Activated CD4-positive, alpha-beta T cell treated with anti-CD3 and anti-CD28 coated beads for 36 hours (primary cell): ENCODE data around the gene POSTN. TPM values are rescaled to one million over a fixed set of nuclear protein-coding genes. Genes with fewer than 3 reads are reported as not detected.

Source experiments
- ATAC-seq: fragments of 200-7000 bp; cut with Tn5 transposase; one replicate; pipeline ENCODE4 v1.10.0; 2021; ENCODE audit warnings: mild to moderate bottlenecking, moderate library complexity
- CTCF ChIA-PET: fragments of 350-600 bp; sonication (Branson Sonifier 250); formaldehyde crosslinking; loops from one replicate; lab custom pipeline; 2021; ENCODE audit warnings: antibody characterized with exemption; lab: Charles Lee
- POLR2A ChIA-PET: fragments of 350-600 bp; sonication (Branson Sonifier 250); formaldehyde crosslinking; loops from one replicate; lab custom pipeline; 2021; ENCODE audit warnings: antibody characterized with exemption, inconsistent platforms; lab: Charles Lee
- DNase-seq: peaks from one replicate; pipeline ENCODE4 v3.0.0-alpha.2; 2020
- H3K27ac Mint-ChIP-seq: one replicate; pipeline ENCODE4 v1.8.0; 2021; ENCODE audit warnings: mixed read lengths
- H3K27me3 Mint-ChIP-seq: one replicate; pipeline ENCODE4 v1.8.0; 2021; ENCODE audit warnings: mixed read lengths
- H3K36me3 Mint-ChIP-seq: one replicate; pipeline ENCODE4 v1.8.0; 2021; ENCODE audit warnings: low read depth, mixed read lengths
- H3K4me1 Mint-ChIP-seq: one replicate; pipeline ENCODE4 v1.8.0; 2021; ENCODE audit warnings: mixed read lengths
- H3K4me3 Mint-ChIP-seq: one replicate; pipeline ENCODE4 v1.8.0; 2021; ENCODE audit warnings: mild to moderate bottlenecking, moderate library complexity, mixed read lengths
- H3K9me3 Mint-ChIP-seq: one replicate; pipeline ENCODE4 v1.8.0; 2021; ENCODE audit warnings: low read depth, mixed read lengths
- intact Hi-C, 2 experiments: fragments of 100-400 bp; cut with DNase I in 1 of 2; cut with micrococcal nuclease in 1 of 2; formaldehyde crosslinking; loops; one replicate each; pipeline versions ENCODE4 v1.14.2 to v1.15.1; 2022 to 2024; cut with DNase I, micrococcal nuclease
- total RNA-seq, 2 experiments: library from RNA; stranded (reverse); gene quantifications; one replicate each; pipeline ENCODE4 v1.2.3, GENCODE V29; 2021

The POSTN gene
- total RNA-seq: not detected

GRCh38 chr13:37598597-37598996, at the start of gene POSTN:
Gene POSTN (minus strand): TSS chr13:37598768. CDS start chr13:37598726, 42 bp downstream.
- Mint-ChIP-seq H3K36me3 (no peaks in the 10 kb centered on the region), H3K4me3 (no peak within 1 kb of the TSS), H3K4me1 (no peaks in the 10 kb centered on the region), H3K27me3 (no peaks in the 10 kb centered on the region), H3K27ac (no peak within 1 kb of the TSS), H3K9me3 (no peaks in the 10 kb centered on the region)
- DNase-seq: no peak
- ChIA-PET CTCF (no interaction called here), POLR2A (no interaction called here)
- intact Hi-C loops: no loop called here
- no peak for ATAC-seq

DNA sequence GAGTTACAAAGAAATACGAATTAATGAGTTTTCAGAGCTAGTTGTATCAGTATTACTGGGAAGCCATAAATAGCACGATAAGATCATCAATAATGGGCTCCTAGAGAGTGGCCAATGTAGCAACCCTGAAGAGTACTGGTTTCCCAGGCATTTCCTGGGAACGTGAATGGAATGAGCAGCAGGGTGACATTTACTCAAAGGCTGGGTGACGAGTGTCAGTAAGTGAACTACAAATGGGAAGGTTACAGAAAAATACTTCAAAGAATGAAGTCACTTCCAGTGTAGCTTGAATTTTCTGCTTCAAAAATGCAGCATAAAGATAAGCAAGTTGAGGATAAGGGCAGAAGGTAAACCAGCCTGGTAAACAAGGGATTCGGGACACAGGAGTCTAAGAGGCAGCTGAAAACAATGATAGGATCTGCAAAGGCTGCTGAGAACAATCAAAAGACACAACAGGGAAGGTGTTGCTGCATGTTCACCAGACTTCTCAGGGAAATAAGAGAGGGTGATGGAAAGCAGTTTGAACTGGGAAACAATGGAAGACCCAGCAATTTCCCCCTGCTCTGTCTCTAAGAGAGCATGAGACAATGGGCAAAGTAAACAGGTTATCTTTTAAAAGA, 48.6 kb upstream of the POSTN start:
- no peak overlapping the region for H3K27ac Mint-ChIP-seq
- DNase-seq (no peak), ATAC-seq (no peak)
- H3K27me3 Mint-ChIP-seq: no peaks in the 10 kb centered on the region
- H3K4me1 Mint-ChIP-seq: no peaks in the 10 kb centered on the region
- ChIA-PET POLR2A (no interaction called here), CTCF (interaction anchor here (0.6 kb wide), 1 partner anchor 132 kb away, joined by 3 read pairs; no protein-coding TSS in a partner anchor)
- no peak overlapping the region for H3K4me3 Mint-ChIP-seq
- H3K36me3 Mint-ChIP-seq: no peaks in the 10 kb centered on the region
- H3K9me3 Mint-ChIP-seq: peaks cover 2% of the 10 kb centered on the region
- intact Hi-C loops: no loop called here

- H3K9me3 Mint-ChIP-seq: peaks cover 2% of the 10 kb centered on the region
- H3K4me1 Mint-ChIP-seq: no peaks in the 10 kb centered on the region
- POLR2A ChIA-PET: interaction anchor here (0.6 kb wide), 1 partner anchor 24 kb away, joined by 3 read pairs; no protein-coding TSS in a partner anchor
- H3K27ac Mint-ChIP-seq: no peak overlapping the region
- no peak overlapping the region for H3K4me3 Mint-ChIP-seq
- CTCF ChIA-PET: no interaction called here
- H3K36me3 Mint-ChIP-seq: no peaks in the 10 kb centered on the region
- intact Hi-C loops: no loop called here
- H3K27me3 Mint-ChIP-seq: no peaks in the 10 kb centered on the region
- ATAC-seq (no peak), DNase-seq (no peak)
Measured at GRCh38 chr13:37646531-37646930, 48.0 kb upstream of the POSTN start.

DNA sequence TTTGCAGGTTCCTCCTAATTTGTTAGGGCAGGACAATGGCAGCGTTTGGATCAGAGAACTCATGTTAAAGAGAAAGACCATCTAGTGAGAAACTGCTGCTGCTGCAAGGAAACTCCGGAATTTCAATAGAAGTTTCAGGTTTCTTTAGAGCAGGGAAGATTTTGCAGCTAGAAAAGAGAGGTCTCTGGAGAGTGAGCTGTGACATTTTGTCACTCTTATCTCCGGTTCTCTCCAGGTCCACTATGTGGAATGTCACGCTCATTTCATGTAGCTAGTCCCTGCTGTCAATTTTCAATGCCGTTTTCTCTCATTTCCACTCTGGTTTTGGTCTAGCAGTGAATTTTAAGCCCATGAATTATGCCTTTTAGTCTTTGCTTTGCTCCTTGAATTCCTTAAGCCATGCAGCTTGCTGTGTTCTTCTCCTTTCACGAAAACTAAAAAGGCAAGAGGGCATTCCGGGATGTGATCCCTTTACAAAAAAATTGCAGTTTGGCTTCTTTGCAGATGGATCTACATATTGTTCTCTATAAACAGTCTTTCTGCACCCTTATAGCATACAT, 46.7 kb upstream of the POSTN start:
- intact Hi-C loops: no loop called here
- Mint-ChIP-seq H3K27me3 (no peaks in the 10 kb centered on the region), H3K4me1 (no peaks in the 10 kb centered on the region), H3K9me3 (peaks cover 2% of the 10 kb centered on the region), H3K27ac (no peak overlapping the region), H3K36me3 (no peaks in the 10 kb centered on the region), H3K4me3 (no peak overlapping the region)
- CTCF ChIA-PET: no interaction called here
- POLR2A ChIA-PET: no interaction called here
- no peak for DNase-seq
- ATAC-seq: no peak

GRCh38 chr13:37641391-37641790, 42.8 kb upstream of the POSTN start:
- ChIA-PET CTCF (interaction anchor here (1.1 kb wide), 1 partner anchor 18 kb away, joined by 3 read pairs; no protein-coding TSS in a partner anchor), POLR2A (no interaction called here)
- Mint-ChIP-seq H3K4me3 (no peak overlapping the region), H3K4me1 (no peaks in the 10 kb centered on the region), H3K9me3 (peaks cover 2% of the 10 kb centered on the region), H3K27me3 (no peaks in the 10 kb centered on the region), H3K36me3 (no peaks in the 10 kb centered on the region), H3K27ac (no peak overlapping the region)
- DNase-seq (no peak), ATAC-seq (no peak)
- intact Hi-C loops: no loop called here

DNA sequence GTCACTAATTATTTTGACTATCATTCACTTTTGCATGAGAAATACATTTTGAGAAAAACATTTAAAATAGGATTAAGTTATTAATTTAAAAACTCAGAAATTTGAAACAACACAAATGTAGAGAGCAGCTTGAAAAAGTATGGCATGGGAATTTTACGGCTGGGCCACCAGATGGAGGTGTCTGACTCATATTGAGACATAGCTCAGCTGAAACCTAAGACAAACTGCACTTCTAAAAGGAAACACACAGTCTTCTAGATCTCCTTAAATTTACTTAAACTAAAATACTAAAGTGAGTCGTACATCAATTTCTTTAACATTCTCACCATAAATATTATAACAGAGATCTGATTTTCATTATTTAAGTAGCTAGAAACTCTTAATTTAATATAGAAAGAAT, 41.9 kb upstream of the POSTN start:
- DNase-seq (no peak), ATAC-seq (no peak)
- H3K4me3 Mint-ChIP-seq: no peak overlapping the region
- ChIA-PET POLR2A (interaction anchor here (0.6 kb wide), 1 partner anchor 350 kb away, joined by 3 read pairs; no protein-coding TSS in a partner anchor), CTCF (no interaction called here)
- intact Hi-C loops: no loop called here
- H3K27me3 Mint-ChIP-seq: no peaks in the 10 kb centered on the region
- H3K27ac Mint-ChIP-seq: no peak overlapping the region
- peaks cover 2% of the 10 kb centered on the region for H3K9me3 Mint-ChIP-seq
- no peaks in the 10 kb centered on the region for H3K4me1 Mint-ChIP-seq
- H3K36me3 Mint-ChIP-seq: no peaks in the 10 kb centered on the region

DNA sequence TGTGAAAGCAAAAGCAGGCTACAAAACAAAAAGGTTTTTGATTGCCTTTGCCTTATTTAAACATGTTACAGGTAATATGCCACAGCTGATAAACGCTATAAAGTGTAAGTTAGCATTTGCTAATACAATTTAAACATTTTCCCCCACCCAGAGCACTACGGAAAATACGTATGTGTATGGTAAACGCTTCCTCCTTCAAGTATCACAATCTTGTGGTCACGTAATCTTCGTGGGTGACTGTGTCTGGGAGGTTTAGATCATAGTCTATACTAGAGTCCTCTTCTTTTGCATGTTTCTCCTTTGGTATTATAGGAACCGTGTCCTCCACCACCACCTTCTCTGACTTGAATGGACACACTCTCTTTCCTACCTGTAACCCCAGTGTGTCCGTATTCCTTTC, 38.1 kb upstream of the POSTN start:
- H3K36me3 Mint-ChIP-seq: no peaks in the 10 kb centered on the region
- no peak overlapping the region for H3K4me3 Mint-ChIP-seq
- intact Hi-C loops: no loop called here
- no peaks in the 10 kb centered on the region for H3K4me1 Mint-ChIP-seq
- no peak for ATAC-seq
- H3K27ac Mint-ChIP-seq: no peak overlapping the region
- H3K9me3 Mint-ChIP-seq: no peaks in the 10 kb centered on the region
- no peaks in the 10 kb centered on the region for H3K27me3 Mint-ChIP-seq
- ChIA-PET CTCF (no interaction called here), POLR2A (no interaction called here)
- DNase-seq: no peak

GRCh38 chr13:37632294-37632693, 33.7 kb upstream of the POSTN start:
- H3K36me3 Mint-ChIP-seq: no peaks in the 10 kb centered on the region
- ATAC-seq (no peak), DNase-seq (no peak)
- ChIA-PET CTCF (no interaction called here), POLR2A (no interaction called here)
- H3K27ac Mint-ChIP-seq: no peak overlapping the region
- H3K9me3 Mint-ChIP-seq: no peaks in the 10 kb centered on the region
- H3K27me3 Mint-ChIP-seq: no peaks in the 10 kb centered on the region
- intact Hi-C loops: no loop called here
- no peaks in the 10 kb centered on the region for H3K4me1 Mint-ChIP-seq
- no peak overlapping the region for H3K4me3 Mint-ChIP-seq

DNA sequence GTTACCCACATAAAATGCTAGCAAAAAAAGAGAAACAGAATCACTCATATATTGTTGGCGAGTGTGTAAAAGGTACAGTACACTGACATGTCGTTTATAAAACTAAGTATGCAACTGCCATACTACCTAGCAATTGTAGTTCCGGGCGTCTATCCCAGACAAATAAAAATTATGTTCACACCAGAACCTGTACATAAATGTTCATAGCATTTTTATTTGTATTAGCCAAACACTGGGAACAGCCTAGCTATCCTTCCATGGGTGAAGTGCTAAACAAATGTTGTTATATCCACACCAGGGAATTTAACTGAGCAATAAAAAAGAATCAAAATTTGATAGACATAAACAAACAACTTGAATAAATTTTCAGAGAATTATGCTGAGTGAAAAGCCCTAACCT, 28.9 kb upstream of the POSTN start:
- POLR2A ChIA-PET: no interaction called here
- Mint-ChIP-seq H3K4me1 (no peaks in the 10 kb centered on the region), H3K27me3 (no peaks in the 10 kb centered on the region), H3K27ac (no peak overlapping the region), H3K36me3 (no peaks in the 10 kb centered on the region), H3K4me3 (no peak overlapping the region), H3K9me3 (no peaks in the 10 kb centered on the region)
- DNase-seq (no peak), ATAC-seq (no peak)
- CTCF ChIA-PET: no interaction called here
- intact Hi-C loops: no loop called here

DNA sequence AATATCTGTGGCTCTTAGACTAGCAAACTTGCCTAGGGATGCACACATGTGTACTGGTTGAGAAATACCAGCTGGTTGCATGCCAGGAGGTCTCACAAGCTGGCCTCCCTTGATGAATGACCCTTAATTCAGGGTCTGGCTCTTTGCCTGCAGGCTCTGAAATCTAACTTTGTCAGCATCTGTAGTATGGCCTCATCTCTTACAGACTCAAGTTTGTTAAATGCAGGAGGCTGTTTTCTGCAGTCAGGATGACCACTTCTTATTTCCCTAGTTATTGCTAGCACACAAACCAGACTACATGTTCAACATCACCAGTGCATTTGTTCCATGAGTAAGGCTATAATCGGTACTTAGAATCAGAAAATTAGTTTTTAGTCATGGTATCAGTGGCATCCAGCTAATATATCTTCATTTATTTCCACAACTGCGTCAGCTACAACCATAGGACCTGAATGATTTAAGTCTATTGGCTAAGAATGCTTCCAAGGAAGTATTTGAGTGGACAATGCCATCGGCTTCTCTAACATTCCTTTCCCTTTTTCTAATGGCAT, 23.3 kb upstream of the POSTN start:
- ChIA-PET CTCF (interaction anchor here (1.1 kb wide), 1 partner anchor 13 kb away, joined by 3 read pairs; no protein-coding TSS in a partner anchor), POLR2A (no interaction called here)
- Mint-ChIP-seq H3K4me1 (no peaks in the 10 kb centered on the region), H3K4me3 (no peak overlapping the region), H3K27me3 (no peaks in the 10 kb centered on the region), H3K36me3 (no peaks in the 10 kb centered on the region), H3K9me3 (no peaks in the 10 kb centered on the region), H3K27ac (no peak overlapping the region)
- intact Hi-C loops: no loop called here
- DNase-seq (no peak), ATAC-seq (no peak)

DNA sequence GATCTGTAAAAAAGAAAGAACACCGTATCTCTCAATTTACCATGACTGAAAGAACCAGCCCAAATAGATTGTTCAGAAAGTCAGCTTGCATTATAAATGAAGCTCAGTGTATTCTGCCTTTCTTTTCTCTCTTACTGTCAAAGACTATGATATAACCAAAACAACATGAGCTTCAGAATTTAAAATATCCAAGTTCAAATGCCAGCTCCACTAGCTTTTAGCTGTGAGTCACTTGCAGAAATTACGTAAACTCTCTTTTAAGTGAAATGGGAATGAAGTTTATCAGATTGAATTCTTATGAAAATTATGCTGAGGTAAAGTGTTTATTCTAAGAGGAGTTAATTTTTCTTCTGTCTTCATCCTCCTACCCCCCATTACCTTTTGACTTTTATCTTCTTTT, 20.0 kb upstream of the POSTN start:
- H3K27me3 Mint-ChIP-seq: no peaks in the 10 kb centered on the region
- H3K27ac Mint-ChIP-seq: no peak overlapping the region
- ChIA-PET POLR2A (interaction anchor here (0.6 kb wide), 1 partner anchor 16 kb away, joined by 5 read pairs; no protein-coding TSS in a partner anchor), CTCF (no interaction called here)
- no peaks in the 10 kb centered on the region for H3K36me3 Mint-ChIP-seq
- DNase-seq (no peak), ATAC-seq (no peak)
- H3K9me3 Mint-ChIP-seq: no peaks in the 10 kb centered on the region
- H3K4me1 Mint-ChIP-seq: no peaks in the 10 kb centered on the region
- intact Hi-C loops: no loop called here
- no peak overlapping the region for H3K4me3 Mint-ChIP-seq

- Mint-ChIP-seq H3K4me3 (no peak overlapping the region), H3K9me3 (no peaks in the 10 kb centered on the region), H3K4me1 (no peaks in the 10 kb centered on the region), H3K27me3 (no peaks in the 10 kb centered on the region), H3K27ac (no peak overlapping the region), H3K36me3 (no peaks in the 10 kb centered on the region)
- ChIA-PET POLR2A (no interaction called here), CTCF (interaction anchor here (1.0 kb wide), 1 partner anchor 15 kb away, joined by 3 read pairs; no protein-coding TSS in a partner anchor)
- intact Hi-C loops: no loop called here
- DNase-seq (no peak), ATAC-seq (no peak)
Measured at GRCh38 chr13:37617173-37617572, 18.6 kb upstream of the POSTN start.
